ENCODE measurements around the gene SELENOF. TPM values are rescaled to one million over a fixed set of nuclear protein-coding genes. Genes with fewer than 3 reads are reported as not detected.

Gene SELENOF
- total and polyA plus RNA-seq, 10 of the 15 experiments (the other 5 are each of a cell fraction or from before 2014, with no cell fraction given): 98.7 to 254 (median 172) TPM

DNA sequence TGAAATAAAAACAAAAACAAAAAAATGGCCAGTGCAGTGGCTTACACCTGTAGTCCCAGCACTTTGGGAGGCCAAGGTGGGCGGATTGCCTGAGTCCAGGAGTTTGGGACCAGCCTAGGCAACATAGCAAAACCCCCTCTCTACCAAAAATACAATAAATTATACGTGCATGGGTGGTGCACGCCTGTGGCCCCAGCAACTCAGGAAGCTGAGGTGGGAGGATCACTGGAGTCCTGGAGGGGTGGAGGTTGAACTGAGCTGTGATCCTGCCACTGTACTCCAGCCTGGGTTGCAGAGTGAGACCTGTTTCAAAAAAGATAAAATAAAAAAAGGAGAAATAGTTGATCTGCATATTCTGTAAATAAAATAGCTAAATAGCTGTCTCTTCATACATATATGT lies 41.8 kb upstream of the SELENOF start:
- H3K79me2 ChIP-seq (ENCODE audit: control insufficient read depth, insufficient read depth, low read length): peaks cover 16% of the 10 kb centered on the region
- H3K27ac ChIP-seq (ENCODE audit: control insufficient read depth, insufficient read depth): no peak overlapping the region
- RAD21 ChIA-PET (ENCODE audit: unreplicated experiment): no interaction called here
- in situ Hi-C loops (cut with MboI) (no loop called here), intact Hi-C loops (cut with micrococcal nuclease; ENCODE audit: unreplicated experiment) (no loop called here)
- no peaks in the 10 kb centered on the region for H4K20me1 ChIP-seq (ENCODE audit: control insufficient read depth, insufficient read depth)
- no peaks in the 10 kb centered on the region; a peak in 1 of 4 replicates for H3K36me3 ChIP-seq (ENCODE audit: control insufficient read depth in 2 of 2, insufficient read depth in 2 of 2, low read length in 1 of 2)
- 79% methylated on average over 3 of the region's 3 CpGs for WGBS (ENCODE audit: insufficient coverage, insufficient replicate concordance, low lambda C conversion rate, missing lambda C conversion rate)
- no peaks in the 10 kb centered on the region for H3K4me1 ChIP-seq (ENCODE audit: control insufficient read depth, insufficient read depth, low read length)
- SMC1A ChIA-PET (ENCODE audit: uncharacterized antibody, unreplicated experiment): interaction anchor here (0.5 to 2.0 kb wide), 8 partner anchors 9 to 128 kb away, joined by 3 to 5 read pairs (median 3); no protein-coding TSS in a partner anchor
- POLR2A ChIA-PET: interaction anchor here (0.5 to 0.6 kb wide), 2 partner anchors 61 to 98 kb away, joined by 3 to 4 read pairs; no protein-coding TSS in a partner anchor
- H2AFZ ChIP-seq (ENCODE audit: control insufficient read depth, low read depth, low read length): no peak overlapping the region
- no peak overlapping the region for H3K4me2 ChIP-seq (ENCODE audit: control insufficient read depth, insufficient read depth)
- DNase-seq (ENCODE audit: low read depth, low spot score) (no peak), ATAC-seq (no peak), FAIRE-seq (no peak)
- TF ChIP-seq BRCA1 (IDR thresholded peaks at IDR 0.05; ENCODE audit: low read depth, low read length): no peak
- TF ChIP-seq NFYB (IDR thresholded peaks at IDR 0.05; ENCODE audit: insufficient read depth, low read depth, low read length): no peak
- TF ChIP-seq IKZF2 (IDR thresholded peaks at IDR 0.05): no peak
- TF ChIP-seq, protein P1, sequence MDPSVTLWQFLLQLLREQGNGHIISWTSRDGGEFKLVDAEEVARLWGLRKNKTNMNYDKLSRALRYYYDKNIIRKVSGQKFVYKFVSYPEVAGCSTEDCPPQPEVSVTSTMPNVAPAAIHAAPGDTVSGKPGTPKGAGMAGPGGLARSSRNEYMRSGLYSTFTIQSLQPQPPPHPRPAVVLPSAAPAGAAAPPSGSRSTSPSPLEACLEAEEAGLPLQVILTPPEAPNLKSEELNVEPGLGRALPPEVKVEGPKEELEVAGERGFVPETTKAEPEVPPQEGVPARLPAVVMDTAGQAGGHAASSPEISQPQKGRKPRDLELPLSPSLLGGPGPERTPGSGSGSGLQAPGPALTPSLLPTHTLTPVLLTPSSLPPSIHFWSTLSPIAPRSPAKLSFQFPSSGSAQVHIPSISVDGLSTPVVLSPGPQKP (IDR thresholded peaks at IDR 0.05; ENCODE audit: low read depth, low read length): no peak
- TF ChIP-seq, protein P2, sequence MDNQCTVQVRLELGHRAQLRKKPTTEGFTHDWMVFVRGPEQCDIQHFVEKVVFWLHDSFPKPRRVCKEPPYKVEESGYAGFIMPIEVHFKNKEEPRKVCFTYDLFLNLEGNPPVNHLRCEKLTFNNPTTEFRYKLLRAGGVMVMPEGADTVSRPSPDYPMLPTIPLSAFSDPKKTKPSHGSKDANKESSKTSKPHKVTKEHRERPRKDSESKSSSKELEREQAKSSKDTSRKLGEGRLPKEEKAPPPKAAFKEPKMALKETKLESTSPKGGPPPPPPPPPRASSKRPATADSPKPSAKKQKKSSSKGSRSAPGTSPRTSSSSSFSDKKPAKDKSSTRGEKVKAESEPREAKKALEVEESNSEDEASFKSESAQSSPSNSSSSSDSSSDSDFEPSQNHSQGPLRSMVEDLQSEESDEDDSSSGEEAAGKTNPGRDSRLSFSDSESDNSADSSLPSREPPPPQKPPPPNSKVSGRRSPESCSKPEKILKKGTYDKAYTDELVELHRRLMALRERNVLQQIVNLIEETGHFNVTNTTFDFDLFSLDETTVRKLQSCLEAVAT (IDR thresholded peaks at IDR 0.05): no peak
- no peak for TF ChIP-seq FOS (IDR thresholded peaks at IDR 0.05; ENCODE audit: borderline replicate concordance, extremely low read depth, insufficient read length)
- no peak for TF ChIP-seq HDAC2 (IDR thresholded peaks at IDR 0.05)
- TF ChIP-seq MEF2B (IDR thresholded peaks at IDR 0.05; ENCODE audit: partially characterized antibody, poor library complexity, severe bottlenecking): no peak
- no peak for TF ChIP-seq ASH2L (IDR thresholded peaks at IDR 0.05; ENCODE audit: borderline replicate concordance, low read depth)
- TF ChIP-seq, protein P3, sequence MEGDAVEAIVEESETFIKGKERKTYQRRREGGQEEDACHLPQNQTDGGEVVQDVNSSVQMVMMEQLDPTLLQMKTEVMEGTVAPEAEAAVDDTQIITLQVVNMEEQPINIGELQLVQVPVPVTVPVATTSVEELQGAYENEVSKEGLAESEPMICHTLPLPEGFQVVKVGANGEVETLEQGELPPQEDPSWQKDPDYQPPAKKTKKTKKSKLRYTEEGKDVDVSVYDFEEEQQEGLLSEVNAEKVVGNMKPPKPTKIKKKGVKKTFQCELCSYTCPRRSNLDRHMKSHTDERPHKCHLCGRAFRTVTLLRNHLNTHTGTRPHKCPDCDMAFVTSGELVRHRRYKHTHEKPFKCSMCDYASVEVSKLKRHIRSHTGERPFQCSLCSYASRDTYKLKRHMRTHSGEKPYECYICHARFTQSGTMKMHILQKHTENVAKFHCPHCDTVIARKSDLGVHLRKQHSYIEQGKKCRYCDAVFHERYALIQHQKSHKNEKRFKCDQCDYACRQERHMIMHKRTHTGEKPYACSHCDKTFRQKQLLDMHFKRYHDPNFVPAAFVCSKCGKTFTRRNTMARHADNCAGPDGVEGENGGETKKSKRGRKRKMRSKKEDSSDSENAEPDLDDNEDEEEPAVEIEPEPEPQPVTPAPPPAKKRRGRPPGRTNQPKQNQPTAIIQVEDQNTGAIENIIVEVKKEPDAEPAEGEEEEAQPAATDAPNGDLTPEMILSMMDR (IDR thresholded peaks at IDR 0.05 in 2 of 3, conservative IDR thresholded peaks at IDR 0.05 in 1 of 3; ENCODE audit: control insufficient read depth in 2 of 3, extremely low read depth in 1 of 3, insufficient read depth in 1 of 3, low read depth in 3 of 3, low read length in 3 of 3): no peak
- TF ChIP-seq, protein P4, sequence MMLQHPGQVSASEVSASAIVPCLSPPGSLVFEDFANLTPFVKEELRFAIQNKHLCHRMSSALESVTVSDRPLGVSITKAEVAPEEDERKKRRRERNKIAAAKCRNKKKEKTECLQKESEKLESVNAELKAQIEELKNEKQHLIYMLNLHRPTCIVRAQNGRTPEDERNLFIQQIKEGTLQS (IDR thresholded peaks at IDR 0.05; ENCODE audit: borderline replicate concordance, extremely low read depth, low read depth, low read length): no peak
- no peak for TF ChIP-seq HCFC1 (IDR thresholded peaks at IDR 0.05; ENCODE audit: low read length)
- TF ChIP-seq, protein P5, sequence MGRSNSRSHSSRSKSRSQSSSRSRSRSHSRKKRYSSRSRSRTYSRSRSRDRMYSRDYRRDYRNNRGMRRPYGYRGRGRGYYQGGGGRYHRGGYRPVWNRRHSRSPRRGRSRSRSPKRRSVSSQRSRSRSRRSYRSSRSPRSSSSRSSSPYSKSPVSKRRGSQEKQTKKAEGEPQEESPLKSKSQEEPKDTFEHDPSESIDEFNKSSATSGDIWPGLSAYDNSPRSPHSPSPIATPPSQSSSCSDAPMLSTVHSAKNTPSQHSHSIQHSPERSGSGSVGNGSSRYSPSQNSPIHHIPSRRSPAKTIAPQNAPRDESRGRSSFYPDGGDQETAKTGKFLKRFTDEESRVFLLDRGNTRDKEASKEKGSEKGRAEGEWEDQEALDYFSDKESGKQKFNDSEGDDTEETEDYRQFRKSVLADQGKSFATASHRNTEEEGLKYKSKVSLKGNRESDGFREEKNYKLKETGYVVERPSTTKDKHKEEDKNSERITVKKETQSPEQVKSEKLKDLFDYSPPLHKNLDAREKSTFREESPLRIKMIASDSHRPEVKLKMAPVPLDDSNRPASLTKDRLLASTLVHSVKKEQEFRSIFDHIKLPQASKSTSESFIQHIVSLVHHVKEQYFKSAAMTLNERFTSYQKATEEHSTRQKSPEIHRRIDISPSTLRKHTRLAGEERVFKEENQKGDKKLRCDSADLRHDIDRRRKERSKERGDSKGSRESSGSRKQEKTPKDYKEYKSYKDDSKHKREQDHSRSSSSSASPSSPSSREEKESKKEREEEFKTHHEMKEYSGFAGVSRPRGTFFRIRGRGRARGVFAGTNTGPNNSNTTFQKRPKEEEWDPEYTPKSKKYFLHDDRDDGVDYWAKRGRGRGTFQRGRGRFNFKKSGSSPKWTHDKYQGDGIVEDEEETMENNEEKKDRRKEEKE (IDR thresholded peaks at IDR 0.05): no peak
- no peaks in the 10 kb centered on the region for H3K27me3 ChIP-seq (replicated peaks in 1 of 2; ENCODE audit: control insufficient read depth in 2 of 2, insufficient read depth in 2 of 2, low read length in 1 of 2)
- H3K4me3 ChIP-seq: no peak overlapping the region
- H3K9ac ChIP-seq (ENCODE audit: control insufficient read depth, insufficient read depth, low read length): no peak overlapping the region
- CTCF ChIA-PET: interaction anchor here (1.2 to 1.5 kb wide), 4 partner anchors 13 to 130 kb away, joined by 3 to 4 read pairs (median 3); no protein-coding TSS in a partner anchor
- H3K9me3 ChIP-seq (replicated peaks; ENCODE audit: control insufficient read depth, insufficient read depth, low read length): no peaks in the 10 kb centered on the region; the same call in 1 of the 3 replicates
- no TSS peak for BruUV-seq (replicated peaks)
